Nephron (organoid): Measurements from ENCODE around the gene OS9.

Experiments used
- H3K27ac Mint-ChIP-seq, 3 experiments: 2 replicates each; pipeline ENCODE4 v1.8.0; 2020; ENCODE audit warnings: mixed read lengths in 3 of 3, mild to moderate bottlenecking in 2 of 3, moderate library complexity in 1 of 3
- H3K27me3 Mint-ChIP-seq: 2 replicates; pipeline ENCODE4 v1.8.0; 2021; ENCODE audit warnings: low read depth, mild to moderate bottlenecking, moderate library complexity, mixed read lengths
- H3K36me3 Mint-ChIP-seq: 2 replicates; pipeline ENCODE4 v1.8.0; 2020; ENCODE audit warnings: low read depth, mixed read lengths
- H3K4me1 Mint-ChIP-seq: 2 replicates; pipeline ENCODE4 v1.8.0; 2020; ENCODE audit warnings: mixed read lengths
- H3K4me3 Mint-ChIP-seq, 3 experiments: 2 replicates each; pipeline ENCODE4 v1.8.0; 2020; ENCODE audit warnings: mild to moderate bottlenecking in 3 of 3, mixed read lengths in 3 of 3, moderate library complexity in 2 of 3
- H3K9me3 Mint-ChIP-seq: 2 replicates; pipeline ENCODE4 v1.8.0; 2020; ENCODE audit warnings: mixed read lengths
- CTCF ChIP-seq, 3 experiments: fragments of 200-600 bp; sonication (generic); IDR thresholded peaks; one replicate each; pipeline ENCODE4 v1.5.0; 2021; ENCODE audit warnings: antibody characterized with exemption in 3 of 3; ENCODE audit not compliant: unreplicated experiment in 3 of 3

OS9 gene

GRCh38 chr12:57740656-57741412, 46.9 kb downstream of the OS9 start:
- no peak overlapping the region for H3K27ac Mint-ChIP-seq
- H3K4me3 Mint-ChIP-seq, result peak overlapping the region in 2 of 3 experiments; percentile 31 to 58
- no peak for TF ChIP-seq CTCF (IDR thresholded peaks at IDR 0.05; ENCODE audit: unreplicated experiment in 3 of 3)
- H3K27me3 Mint-ChIP-seq, result peaks cover 59% of the 10 kb centered on the region
- H3K36me3 Mint-ChIP-seq, result peaks cover 3% of the 10 kb centered on the region
- no peaks in the 10 kb centered on the region for H3K9me3 Mint-ChIP-seq
- peaks cover 26% of the 10 kb centered on the region for H3K4me1 Mint-ChIP-seq

GRCh38 chr12:57741413-57741789, 47.5 kb downstream of the OS9 start:
- no peaks in the 10 kb centered on the region for H3K9me3 Mint-ChIP-seq
- peaks cover 9% of the 10 kb centered on the region for H3K36me3 Mint-ChIP-seq
- TF ChIP-seq CTCF (IDR thresholded peaks at IDR 0.05; ENCODE audit: unreplicated experiment in 3 of 3), result no peak
- H3K27me3 Mint-ChIP-seq, result peaks cover 53% of the 10 kb centered on the region
- H3K4me3 Mint-ChIP-seq, result peak overlapping the region in 2 of 3 experiments; percentile 31 to 58
- H3K27ac Mint-ChIP-seq, result no peak overlapping the region
- peaks cover 28% of the 10 kb centered on the region for H3K4me1 Mint-ChIP-seq

DNA sequence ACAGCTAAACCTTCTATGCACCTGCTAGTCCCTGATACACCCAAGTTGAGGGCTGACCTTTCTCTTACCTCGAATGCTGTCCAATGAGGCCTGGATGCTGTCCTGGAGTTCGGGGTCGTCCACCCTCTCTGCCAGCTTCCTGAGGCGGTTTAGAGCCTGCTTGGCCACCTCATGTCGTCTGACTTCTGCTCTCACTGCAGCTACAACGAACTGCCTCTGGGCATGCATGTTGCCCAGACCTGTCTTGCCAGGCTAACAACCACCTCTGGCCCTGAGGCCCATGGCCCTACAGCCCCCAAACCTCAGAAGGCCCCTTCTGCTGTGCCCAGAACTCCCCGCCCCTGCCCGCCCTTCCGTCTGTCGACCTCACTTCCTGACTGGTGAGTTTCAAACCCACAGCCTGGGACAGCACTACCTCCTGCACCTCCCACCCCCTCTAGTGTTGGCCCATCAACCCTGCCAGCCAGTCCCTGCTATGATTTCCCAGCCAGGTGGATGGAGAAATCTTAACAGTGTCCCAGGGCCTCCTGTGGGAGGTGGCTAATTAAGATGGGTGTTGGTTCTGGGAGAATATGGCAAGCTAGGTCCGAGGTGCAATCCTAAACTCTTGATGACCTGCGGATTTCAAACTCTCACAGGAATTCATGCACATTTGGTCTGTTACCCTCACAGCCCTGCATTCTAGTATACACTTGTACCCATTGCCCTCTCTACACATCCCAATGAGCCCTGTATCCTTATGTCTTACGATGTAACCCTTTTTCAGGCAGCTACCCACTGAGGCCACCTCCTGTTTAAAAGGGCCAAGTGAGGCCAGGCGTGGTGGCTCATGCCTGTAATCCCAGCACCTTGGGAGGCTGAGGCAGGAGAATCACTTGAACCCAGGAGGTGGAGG, 48.2 kb downstream of the OS9 start:
- no peak for TF ChIP-seq CTCF (IDR thresholded peaks at IDR 0.05; ENCODE audit: unreplicated experiment in 3 of 3)
- Mint-ChIP-seq H3K4me3 (peak overlapping the region in 2 of 3 experiments; percentile 31 to 58), H3K36me3 (peaks cover 16% of the 10 kb centered on the region), H3K4me1 (peaks cover 23% of the 10 kb centered on the region), H3K27ac (no peak overlapping the region), H3K9me3 (no peaks in the 10 kb centered on the region), H3K27me3 (peaks cover 46% of the 10 kb centered on the region)

DNA sequence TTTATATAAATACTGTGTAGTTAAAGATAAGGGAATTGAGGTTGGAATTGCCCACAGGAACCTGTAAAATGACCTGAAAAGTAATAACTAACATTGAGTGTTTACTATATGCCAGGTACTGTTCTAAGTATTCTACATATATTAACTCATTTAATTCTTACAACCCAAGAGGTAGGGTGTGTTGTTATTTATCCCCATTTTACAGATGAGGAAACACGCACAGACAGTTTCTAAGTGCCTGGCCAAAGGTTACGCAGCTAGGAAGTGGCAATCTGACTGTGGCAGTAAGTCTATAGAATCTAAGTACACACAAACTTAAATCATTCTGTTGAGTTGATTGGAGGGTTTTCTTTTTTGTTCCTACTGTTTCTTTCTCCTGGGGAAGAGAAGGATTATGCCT, 49.8 kb downstream of the OS9 start:
- no peak for TF ChIP-seq CTCF (IDR thresholded peaks at IDR 0.05; ENCODE audit: unreplicated experiment in 3 of 3)
- Mint-ChIP-seq H3K36me3 (peaks cover 29% of the 10 kb centered on the region), H3K9me3 (no peaks in the 10 kb centered on the region), H3K27me3 (peaks cover 39% of the 10 kb centered on the region), H3K4me1 (peaks cover 22% of the 10 kb centered on the region), H3K27ac (peak overlapping the region in 1 of 3 experiments; percentile 94), H3K4me3 (peak overlapping the region; percentile 87 to 89 (median 88))

DNA sequence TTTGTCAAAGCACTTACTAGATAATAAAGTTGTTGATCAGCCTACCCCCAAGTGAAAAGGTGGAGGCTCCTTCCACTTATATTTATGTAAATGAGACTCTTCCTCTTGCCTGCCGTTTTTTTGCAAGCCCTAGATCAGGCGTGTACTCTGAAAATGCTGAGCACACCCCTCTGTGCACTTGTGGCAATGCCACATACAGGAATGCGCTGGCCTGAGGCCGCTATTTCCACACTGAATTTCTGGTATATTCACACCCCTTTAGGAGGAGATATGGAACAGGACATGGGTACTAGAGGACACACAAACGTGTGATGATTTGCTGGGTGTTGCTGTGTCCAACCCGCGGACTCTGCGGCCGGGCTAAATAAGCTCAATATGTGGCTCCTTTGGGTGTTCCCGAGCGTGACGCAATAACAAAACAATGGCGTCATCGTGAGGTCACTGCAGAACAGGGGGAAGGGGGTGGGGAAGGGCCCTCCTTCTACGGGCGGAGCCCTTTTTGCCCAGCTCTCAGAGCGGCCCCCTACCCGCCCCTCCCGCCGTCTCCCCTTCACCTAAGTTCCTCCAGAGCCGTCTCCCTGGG, 50.4 kb downstream of the OS9 start:
- H3K4me1 Mint-ChIP-seq, result peaks cover 17% of the 10 kb centered on the region
- H3K9me3 Mint-ChIP-seq, result no peaks in the 10 kb centered on the region
- H3K36me3 Mint-ChIP-seq, result peaks cover 34% of the 10 kb centered on the region
- peak overlapping the region; percentile 90 to 98 (median 94) for H3K27ac Mint-ChIP-seq
- H3K27me3 Mint-ChIP-seq, result peaks cover 34% of the 10 kb centered on the region
- H3K4me3 Mint-ChIP-seq, result peak overlapping the region; percentile 87 to 89 (median 88)
- no peak for TF ChIP-seq CTCF (IDR thresholded peaks at IDR 0.05; ENCODE audit: unreplicated experiment in 3 of 3)
